Retinal pigment epithelial cell (primary cell): ENCODE measurements around the gene EEF1G.

Experiments used
- DNase-seq: peaks from one replicate; pipeline ENCODE4 v3.0.0-alpha.2; 2010; ENCODE audit warnings: low read depth
- H3K4me3 ChIP-seq: 2 replicates; pipeline ENCODE4 v1.5.1; 2011; ENCODE audit warnings: mild to moderate bottlenecking, low read length, control low read depth, moderate library complexity
- CTCF ChIP-seq: conservative IDR thresholded peaks from 2 replicates; pipeline ENCODE4 v1.5.1; 2011; ENCODE audit warnings: low read depth, low read length, control low read depth, inconsistent platforms

EEF1G gene

GRCh38 chr11:62548545-62549335 lies 25.0 kb downstream of the EEF1G start:
- no peak for TF ChIP-seq CTCF
- no peak for DNase-seq
- H3K4me3 ChIP-seq, result no peak overlapping the region

GRCh38 chr11:62547691-62548281 lies 25.9 kb downstream of the EEF1G start:
- no peak for TF ChIP-seq CTCF
- DNase-seq, result no peak
- no peak overlapping the region for H3K4me3 ChIP-seq

GRCh38 chr11:62546929-62547625 lies 26.6 kb downstream of the EEF1G start:
- TF ChIP-seq CTCF, result no peak
- H3K4me3 ChIP-seq, result peak overlapping the region; percentile 50
- DNase-seq, result no peak

GRCh38 chr11:62546244-62546928 lies 27.3 kb downstream of the EEF1G start, which contains the start of gene AHNAK:
TSS of gene AHNAK (minus strand) at chr11:62546806. CDS start at chr11:62536098, 10,708 bp downstream.
- no peak for DNase-seq
- no peak for TF ChIP-seq CTCF
- H3K4me3 ChIP-seq, result peak within 1 kb of the TSS; percentile 86

- peak overlapping the region; percentile 86 for H3K4me3 ChIP-seq
- peak; percentile 76 for DNase-seq
- TF ChIP-seq CTCF, result peak; percentile 25
Measured at GRCh38 chr11:62545437-62546243, 28.1 kb downstream of the EEF1G start.
